ENCODE measurements around the gene GSG1L2. TPM values are rescaled to one million over a fixed set of nuclear protein-coding genes. Genes with fewer than 3 reads are reported as not detected.
"Not testable (repeated sequence)": the region's sequence is repeated elsewhere in the genome, so short reads cannot be mapped to it uniquely, and the experiment has no call there.

Gene GSG1L2
- total and polyA plus RNA-seq, 2 experiments from 2014 or later = not detected

- Mint-ChIP-seq H3K36me3 (ENCODE audit: low read depth) (no peaks in the 10 kb centered on the region), H3K27me3 (ENCODE audit: insufficient read depth, low read depth, poor library complexity) (no peaks in the 10 kb centered on the region), H3K9me3 (no peaks in the 10 kb centered on the region), H3K4me3 (no peak overlapping the region), H3K27ac (no peak overlapping the region), H3K4me1 (no peaks in the 10 kb centered on the region)
- H3K79me2 ChIP-seq (replicated peaks; ENCODE audit: insufficient read depth) = no peaks in the 10 kb centered on the region
- no peaks in the 10 kb centered on the region for H3K4me1 ChIP-seq (ENCODE audit: insufficient read depth)
- no peak for TF ChIP-seq CREB1 (CRISPR knock-in tag; IDR thresholded peaks at IDR 0.05; ENCODE audit: low read depth)
- TF ChIP-seq NANOG (IDR thresholded peaks at IDR 0.05; ENCODE audit: borderline replicate concordance) = no peak
- TF ChIP-seq EZH2phosphoT487 (IDR thresholded peaks at IDR 0.05; ENCODE audit: unreplicated experiment) = no peak
- TF ChIP-seq EZH2 (IDR thresholded peaks at IDR 0.05; ENCODE audit: low read depth, unreplicated experiment) = no peak
- TF ChIP-seq ETS1 (IDR thresholded peaks at IDR 0.05) = no peak
- DNase-seq (ENCODE audit: low spot score) = no peak
- no peak overlapping the region for H3K4me3 ChIP-seq
- H3F3A ChIP-seq (replicated peaks; ENCODE audit: low read depth) = no peaks in the 10 kb centered on the region
- no peaks in the 10 kb centered on the region for H4K20me1 ChIP-seq (replicated peaks; ENCODE audit: insufficient read depth)
- H3K27me3 ChIP-seq (ENCODE audit: insufficient read depth) = no peaks in the 10 kb centered on the region
- peaks cover 4% of the 10 kb centered on the region; the same call in 1 of the 2 replicates for H3K9me2 ChIP-seq (ENCODE audit: insufficient read depth)
- H3K4me2 ChIP-seq = no peak overlapping the region
- H2AFZ ChIP-seq = no peak overlapping the region
- H3K27ac ChIP-seq (ENCODE audit: low read depth) = no peak overlapping the region
- H3K36me3 ChIP-seq (ENCODE audit: insufficient read depth) = no peaks in the 10 kb centered on the region
- ATAC-seq = no peak
Observed at GRCh38 chr17:9784544-9784943, 37.3 kb downstream of the GSG1L2 start.

GRCh38 chr17:9783465-9783864, 38.4 kb downstream of the GSG1L2 start:
- H3K9me2 ChIP-seq (ENCODE audit: insufficient read depth); H2AFZ ChIP-seq; H3K4me2 ChIP-seq; DNase-seq (ENCODE audit: low spot score); H3K27ac Mint-ChIP-seq; H3K27ac ChIP-seq (ENCODE audit: low read depth); H4K20me1 ChIP-seq (replicated peaks; ENCODE audit: insufficient read depth); H3K27me3 Mint-ChIP-seq (ENCODE audit: insufficient read depth, low read depth, poor library complexity); H3K36me3 Mint-ChIP-seq (ENCODE audit: low read depth); H3K4me1 ChIP-seq (ENCODE audit: insufficient read depth); H3K36me3 ChIP-seq (ENCODE audit: insufficient read depth); H3K27me3 ChIP-seq (ENCODE audit: insufficient read depth); H3K4me3 ChIP-seq; ATAC-seq; H3K4me3 Mint-ChIP-seq; H3F3A ChIP-seq (replicated peaks; ENCODE audit: low read depth); H3K4me1 Mint-ChIP-seq; H3K79me2 ChIP-seq (replicated peaks; ENCODE audit: insufficient read depth); H3K9me3 Mint-ChIP-seq: not testable (repeated sequence)

GRCh38 chr17:9783050-9783449, 38.8 kb downstream of the GSG1L2 start:
- H2AFZ ChIP-seq = no peak overlapping the region
- H3K4me2 ChIP-seq = no peak overlapping the region
- H3K79me2 ChIP-seq (replicated peaks; ENCODE audit: insufficient read depth) = no peaks in the 10 kb centered on the region
- Mint-ChIP-seq H3K27ac (no peak overlapping the region), H3K36me3 (ENCODE audit: low read depth) (no peaks in the 10 kb centered on the region), H3K4me1 (no peaks in the 10 kb centered on the region), H3K9me3 (no peaks in the 10 kb centered on the region), H3K4me3 (no peak overlapping the region), H3K27me3 (ENCODE audit: insufficient read depth, low read depth, poor library complexity) (no peaks in the 10 kb centered on the region)
- no peak overlapping the region for H3K4me3 ChIP-seq
- peaks cover 5% of the 10 kb centered on the region; the same call in 1 of the 2 replicates for H3K9me2 ChIP-seq (ENCODE audit: insufficient read depth)
- ATAC-seq (no peak), DNase-seq (ENCODE audit: low spot score) (no peak)
- no peaks in the 10 kb centered on the region for H3K36me3 ChIP-seq (ENCODE audit: insufficient read depth)
- no peaks in the 10 kb centered on the region for H3K27me3 ChIP-seq (ENCODE audit: insufficient read depth)
- TF ChIP-seq POLR2AphosphoS5 (IDR thresholded peaks at IDR 0.05; ENCODE audit: low read depth) = no peak
- no peaks in the 10 kb centered on the region for H4K20me1 ChIP-seq (replicated peaks; ENCODE audit: insufficient read depth)
- H3K27ac ChIP-seq (ENCODE audit: low read depth) = no peak overlapping the region
- no peaks in the 10 kb centered on the region for H3F3A ChIP-seq (replicated peaks; ENCODE audit: low read depth)
- H3K4me1 ChIP-seq (ENCODE audit: insufficient read depth) = no peaks in the 10 kb centered on the region

All from GM23338 (cell line).